HepG2 (cell line): Measurements from ENCODE around the gene PHOSPHO2. TPM values are rescaled to one million over a fixed set of nuclear protein-coding genes. Genes with fewer than 3 reads are reported as not detected.
A peak's percentile ranks its signal among the peaks of the same experiment; 100 is the strongest.

Experiments
- ARID3A ChIP-seq: IDR thresholded peaks from 2 replicates; pipeline ENCODE4 v1.6.1; 2012; ENCODE audit warnings: low read depth, low read length, improper control_type of control experiment
- ATF7-NPFF ChIP-seq: sonication (generic); formaldehyde crosslinking; IDR thresholded peaks from 2 replicates; pipeline ENCODE4 v1.8.1; 2023; ENCODE audit warnings: mild to moderate bottlenecking, low read depth, missing genetic modification reagents, moderate library complexity
- CSRNP1 ChIP-seq: sonication (generic); formaldehyde crosslinking; IDR thresholded peaks from 2 replicates; pipeline ENCODE4 v1.8.1; 2023; ENCODE audit warnings: mild to moderate bottlenecking, missing genetic modification reagents
- ESRRA ChIP-seq: sonication (generic); formaldehyde crosslinking; IDR thresholded peaks from 2 replicates; pipeline ENCODE4 v1.5.1; 2020; ENCODE audit warnings: mild to moderate bottlenecking, low read depth, missing genetic modification reagents
- GATAD1 ChIP-seq: IDR thresholded peaks from 2 replicates; pipeline ENCODE4 v1.6.1; 2016; ENCODE audit warnings: missing genetic modification reagents, missing compliant biosample characterization
- ISL2 ChIP-seq: sonication (generic); formaldehyde crosslinking; IDR thresholded peaks from 2 replicates; pipeline ENCODE4 v1.5.0; 2020; ENCODE audit warnings: missing genetic modification reagents
- KDM2A ChIP-seq: sonication (generic); formaldehyde crosslinking; IDR thresholded peaks from 2 replicates; pipeline ENCODE4 v1.4.0; 2020; ENCODE audit warnings: low read depth, missing genetic modification reagents, borderline replicate concordance
- PHF21A ChIP-seq: sonication (generic); formaldehyde crosslinking; IDR thresholded peaks from 2 replicates; pipeline ENCODE4 v1.5.0; 2020; ENCODE audit warnings: mild to moderate bottlenecking, missing genetic modification reagents
- RBM22 ChIP-seq: fragments of 200-400 bp; formaldehyde crosslinking; optimal IDR thresholded peaks from 2 replicates; pipeline ENCODE3; 2017; ENCODE audit warnings: mild to moderate bottlenecking, low read length, moderate library complexity
- SMAD3 ChIP-seq: sonication (generic); formaldehyde crosslinking; IDR thresholded peaks from 2 replicates; pipeline ENCODE4 v1.4.0; 2020; ENCODE audit warnings: missing genetic modification reagents
- SMYD3 ChIP-seq: sonication (generic); formaldehyde crosslinking; IDR thresholded peaks from 2 replicates; pipeline ENCODE4 v1.8.1; 2023; ENCODE audit warnings: mild to moderate bottlenecking, missing genetic modification reagents
- TARDBP ChIP-seq: sonication (generic); formaldehyde crosslinking; IDR thresholded peaks from 2 replicates; pipeline ENCODE4 v1.8.0; 2022; ENCODE audit warnings: mild to moderate bottlenecking, missing genetic modification reagents
- ZBTB34 ChIP-seq: sonication (generic); formaldehyde crosslinking; IDR thresholded peaks from 2 replicates; pipeline ENCODE4 v1.8.0; 2022; ENCODE audit warnings: mild to moderate bottlenecking, missing genetic modification reagents
- ZNF136 ChIP-seq: sonication (generic); formaldehyde crosslinking; IDR thresholded peaks from 2 replicates; pipeline ENCODE4 v1.8.1; 2022; ENCODE audit warnings: low read depth, mild to moderate bottlenecking, moderate library complexity, missing genetic modification reagents
- ZNF205 ChIP-seq: IDR thresholded peaks from 2 replicates; pipeline ENCODE4 v1.6.1; 2018; ENCODE audit warnings: missing biosample characterization, missing genetic modification reagents
- ZNF274 ChIP-seq: sonication (generic); formaldehyde crosslinking; IDR thresholded peaks from 2 replicates; pipeline ENCODE4 v1.5.1; 2020; ENCODE audit warnings: mild to moderate bottlenecking, missing genetic modification reagents
- ZNF292 ChIP-seq: sonication (generic); formaldehyde crosslinking; IDR thresholded peaks from 2 replicates; pipeline ENCODE4 v1.8.1; 2022; ENCODE audit warnings: mild to moderate bottlenecking, low read depth, missing genetic modification reagents, borderline replicate concordance
- ZNF333 ChIP-seq: sonication (generic); formaldehyde crosslinking; IDR thresholded peaks from 2 replicates; pipeline ENCODE4 v1.4.0; 2020; ENCODE audit warnings: mild to moderate bottlenecking, missing genetic modification reagents, borderline replicate concordance
- ZNF589 ChIP-seq: sonication (generic); formaldehyde crosslinking; conservative IDR thresholded peaks from 2 replicates; pipeline ENCODE4 v1.8.0; 2022; ENCODE audit warnings: mild to moderate bottlenecking, moderate library complexity, missing genetic modification reagents
- ZNF737 ChIP-seq: sonication (generic); formaldehyde crosslinking; IDR thresholded peaks from 2 replicates; pipeline ENCODE4 v1.5.0; 2020; ENCODE audit warnings: missing genetic modification reagents, mild to moderate bottlenecking, borderline replicate concordance
- polyA plus RNA-seq, 8 experiments: library from polyadenylated mRNA; depleted of rRNA in 3 of 8; stranded (reverse) in 7 of 8; unstranded in 1 of 8; fragments of >200 nt; fragmentation: Illumina TruSeq in 4 of 8; extraction: Trizol in 4 of 8; gene quantifications; 2 replicates each; pipeline versions ENCODE4 v1.2.1 to v1.2.3, GENCODE V29; 2011 to 2016; ENCODE audit warnings: low read depth in 4 of 8, missing spikeins in 1 of 8, mixed read lengths in 1 of 8; ENCODE audit not compliant: insufficient read depth in 1 of 8
- total RNA-seq, 5 experiments: library from RNA; depleted of rRNA; stranded (reverse); fragments of >200 nt; fragmentation: Illumina TruSeq; extraction: Trizol; gene quantifications; 2 replicates each; pipeline ENCODE4 v1.2.3, GENCODE V29; 2016; ENCODE audit warnings: low read depth in 1 of 5
- TF ChIP-seq, protein P1 (sequence below): sonication (generic); formaldehyde crosslinking; IDR thresholded peaks from 2 replicates; pipeline ENCODE4 v1.8.1; 2022; ENCODE audit warnings: low read depth, mild to moderate bottlenecking, missing genetic modification reagents

Gene PHOSPHO2
- total and polyA plus RNA-seq, 2 of the 13 experiments (the other 11 are each of a cell fraction or from before 2014, with no cell fraction given): 6.1 to 11.4 TPM

GRCh38 chr2:169715379-169716237, 21.3 kb downstream of the PHOSPHO2 start (continued):
- TF ChIP-seq ARID3A (peak; percentile 79), CSRNP1 (CRISPR knock-in tag) (peak; percentile 68; the same call in 1 of the 2 replicates), SMAD3 (CRISPR knock-in tag) (peak; percentile 83; the same call in 1 of the 2 replicates), TARDBP (peak; percentile 69; the same call in 1 of the 2 replicates), ZNF136 (0 out of 2 replicates have a peak, but pooled peaks have one; percentile 82), ZBTB34 (CRISPR knock-in tag) (peak; percentile 97), ESRRA (CRISPR knock-in tag) (peak; percentile 14; the same call in 1 of the 2 replicates), ZNF274 (CRISPR knock-in tag) (no peak), ATF7-NPFF (CRISPR knock-in tag) (peak; percentile 27; the same call in 1 of the 2 replicates), ZNF205 (CRISPR knock-in tag) (peak; percentile 62; the same call in 1 of the 2 replicates), SMYD3 (CRISPR knock-in tag) (0 out of 2 replicates have a peak, but pooled peaks have one; percentile 42), PHF21A (peak; percentile 80), ISL2 (CRISPR knock-in tag) (peak; percentile 80), GATAD1 (CRISPR knock-in tag) (peak; percentile 35; the same call in 1 of the 2 replicates), ZNF292 (CRISPR knock-in tag) (peak; percentile 73; the same call in 1 of the 2 replicates), RBM22 (peak; percentile 43), ZNF737 (no peak), KDM2A (CRISPR knock-in tag) (peak; percentile 63; the same call in 1 of the 2 replicates), ZNF589 (CRISPR knock-in tag) (no peak), ZNF333 (CRISPR knock-in tag) (no peak)
- TF ChIP-seq, protein P1, sequence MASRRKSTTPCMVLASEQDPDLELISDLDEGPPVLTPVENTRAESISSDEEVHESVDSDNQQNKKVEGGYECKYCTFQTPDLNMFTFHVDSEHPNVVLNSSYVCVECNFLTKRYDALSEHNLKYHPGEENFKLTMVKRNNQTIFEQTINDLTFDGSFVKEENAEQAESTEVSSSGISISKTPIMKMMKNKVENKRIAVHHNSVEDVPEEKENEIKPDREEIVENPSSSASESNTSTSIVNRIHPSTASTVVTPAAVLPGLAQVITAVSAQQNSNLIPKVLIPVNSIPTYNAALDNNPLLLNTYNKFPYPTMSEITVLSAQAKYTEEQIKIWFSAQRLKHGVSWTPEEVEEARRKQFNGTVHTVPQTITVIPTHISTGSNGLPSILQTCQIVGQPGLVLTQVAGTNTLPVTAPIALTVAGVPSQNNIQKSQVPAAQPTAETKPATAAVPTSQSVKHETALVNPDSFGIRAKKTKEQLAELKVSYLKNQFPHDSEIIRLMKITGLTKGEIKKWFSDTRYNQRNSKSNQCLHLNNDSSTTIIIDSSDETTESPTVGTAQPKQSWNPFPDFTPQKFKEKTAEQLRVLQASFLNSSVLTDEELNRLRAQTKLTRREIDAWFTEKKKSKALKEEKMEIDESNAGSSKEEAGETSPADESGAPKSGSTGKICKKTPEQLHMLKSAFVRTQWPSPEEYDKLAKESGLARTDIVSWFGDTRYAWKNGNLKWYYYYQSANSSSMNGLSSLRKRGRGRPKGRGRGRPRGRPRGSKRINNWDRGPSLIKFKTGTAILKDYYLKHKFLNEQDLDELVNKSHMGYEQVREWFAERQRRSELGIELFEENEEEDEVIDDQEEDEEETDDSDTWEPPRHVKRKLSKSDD (CRISPR knock-in tag): 0 out of 2 replicates have a peak, but pooled peaks have one; percentile 51
